ENCODE results near the gene KRTAP5-1.

GRCh38 chr11:1555713-1556153 is 29.4 kb downstream of the KRTAP5-1 start:
- TF ChIP-seq POLR2AphosphoS5 (IDR thresholded peaks at IDR 0.05; ENCODE audit: low read depth, low read length) = no peak
- TF ChIP-seq SIN3A (IDR thresholded peaks at IDR 0.05; ENCODE audit: low read depth) = no peak
- TF ChIP-seq CTCF (IDR thresholded peaks at IDR 0.05 in 2 of 3, conservative IDR thresholded peaks at IDR 0.05 in 1 of 3; ENCODE audit: borderline replicate concordance in 1 of 3, insufficient read depth in 1 of 3, low read depth in 2 of 3, low read length in 2 of 3) = no peak

All from HCT116 (cell line).